ENCODE results near the gene NAB2. TPM values are rescaled to one million over a fixed set of nuclear protein-coding genes. Genes with fewer than 3 reads are reported as not detected.
A peak's percentile ranks its signal among the peaks of the same experiment; 100 is the strongest.

NAB2 gene
- total and polyA plus RNA-seq, 2 experiments from 2014 or later: 21.6 to 107 TPM

DNA sequence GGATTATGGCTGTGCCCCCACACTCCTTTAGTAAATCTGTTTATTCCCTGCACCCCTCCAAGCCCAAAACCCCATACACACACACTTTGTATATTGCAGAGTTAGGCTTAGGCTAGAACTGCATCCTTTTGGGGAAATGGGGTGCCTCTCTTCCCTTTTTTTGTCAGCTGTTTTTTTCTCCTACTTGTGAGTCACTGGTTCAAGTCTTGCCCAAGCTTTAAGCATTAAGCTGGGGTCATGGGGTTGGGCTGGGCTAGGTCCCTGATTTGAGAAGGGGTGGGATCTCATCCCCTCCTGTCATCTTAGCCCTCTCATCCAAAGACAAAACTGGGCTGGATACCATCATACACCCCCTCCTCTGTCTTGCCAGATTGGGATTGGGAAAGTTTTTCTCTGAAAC is 41.0 kb downstream of the NAB2 start:
- Histone ChIP-seq H3K27ac (peak overlapping the region; percentile 89), H3K9ac (peak overlapping the region; percentile 90), H3K27me3 (replicated peaks; ENCODE audit: insufficient read depth) (no peaks in the 10 kb centered on the region), H3K79me2 (ENCODE audit: insufficient read depth) (peaks cover 63% of the 10 kb centered on the region), H2AFZ (no peak overlapping the region), H3K36me3 (ENCODE audit: low read depth) (no peaks in the 10 kb centered on the region), H3K9me3 (ENCODE audit: low read depth) (no peaks in the 10 kb centered on the region), H3K4me2 (ENCODE audit: unreplicated experiment) (peak overlapping the region; percentile 90), H4K20me1 (ENCODE audit: insufficient read depth) (no peaks in the 10 kb centered on the region), H3F3A (ENCODE audit: insufficient read depth) (peaks cover 53% of the 10 kb centered on the region), H3K9me2 (ENCODE audit: insufficient read depth) (no peaks in the 10 kb centered on the region), H3K4me1 (ENCODE audit: insufficient read depth) (peaks cover 45% of the 10 kb centered on the region), H3K4me3 (peak overlapping the region; percentile 90)
- peak; percentile 86 for DNase-seq
- TF ChIP-seq EZH2 (IDR thresholded peaks at IDR 0.05; ENCODE audit: insufficient read depth, poor library complexity, severe bottlenecking) (no peak), EZH2phosphoT487 (IDR thresholded peaks at IDR 0.05; ENCODE audit: insufficient read depth, low read depth) (no peak)
- in situ Hi-C loops (cut with MboI): no loop called here

DNA sequence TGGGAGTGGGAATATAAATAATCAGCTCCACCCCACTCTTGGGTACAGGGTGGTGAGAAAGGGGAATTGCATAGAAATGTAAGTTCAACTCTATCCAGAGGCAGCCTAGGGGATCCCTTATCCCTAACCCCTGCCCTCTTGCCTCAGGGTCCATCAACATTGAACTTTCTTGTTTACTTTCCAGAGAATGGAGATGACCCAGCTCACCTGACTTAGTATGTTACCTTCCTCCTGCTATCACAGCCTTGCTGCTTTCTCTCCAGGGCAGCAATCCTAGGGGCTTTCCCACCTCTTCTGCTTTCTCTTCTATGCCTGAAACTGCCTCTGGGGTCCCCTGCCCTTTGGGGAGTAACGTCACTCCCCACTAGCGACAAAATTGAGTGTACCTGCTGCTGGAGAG is 42.0 kb downstream of the NAB2 start:
- no peak for DNase-seq
- Histone ChIP-seq H3K9me2 (ENCODE audit: insufficient read depth) (no peaks in the 10 kb centered on the region), H2AFZ (no peak overlapping the region), H3K9ac (peak overlapping the region; percentile 90), H3K4me3 (peak overlapping the region; percentile 90), H3K27me3 (replicated peaks; ENCODE audit: insufficient read depth) (no peaks in the 10 kb centered on the region), H3K4me2 (ENCODE audit: unreplicated experiment) (peak overlapping the region; percentile 90), H3K4me1 (ENCODE audit: insufficient read depth) (peaks cover 56% of the 10 kb centered on the region), H3K79me2 (ENCODE audit: insufficient read depth) (peaks cover 74% of the 10 kb centered on the region), H3K36me3 (ENCODE audit: low read depth) (no peaks in the 10 kb centered on the region), H4K20me1 (ENCODE audit: insufficient read depth) (no peaks in the 10 kb centered on the region), H3F3A (ENCODE audit: insufficient read depth) (peaks cover 63% of the 10 kb centered on the region), H3K27ac (peak overlapping the region; percentile 89), H3K9me3 (ENCODE audit: low read depth) (no peaks in the 10 kb centered on the region)
- 24 to 38% methylated on average over 2 of the region's 2 CpGs for WGBS, 2 experiments (ENCODE audit: low coverage in 1 of 2, low lambda C conversion rate in 2 of 2, missing lambda C conversion rate in 2 of 2)
- in situ Hi-C loops (cut with MboI): no loop called here
- TF ChIP-seq EZH2phosphoT487 (IDR thresholded peaks at IDR 0.05; ENCODE audit: insufficient read depth, low read depth) (no peak), EZH2 (IDR thresholded peaks at IDR 0.05; ENCODE audit: insufficient read depth, poor library complexity, severe bottlenecking) (no peak)

DNA sequence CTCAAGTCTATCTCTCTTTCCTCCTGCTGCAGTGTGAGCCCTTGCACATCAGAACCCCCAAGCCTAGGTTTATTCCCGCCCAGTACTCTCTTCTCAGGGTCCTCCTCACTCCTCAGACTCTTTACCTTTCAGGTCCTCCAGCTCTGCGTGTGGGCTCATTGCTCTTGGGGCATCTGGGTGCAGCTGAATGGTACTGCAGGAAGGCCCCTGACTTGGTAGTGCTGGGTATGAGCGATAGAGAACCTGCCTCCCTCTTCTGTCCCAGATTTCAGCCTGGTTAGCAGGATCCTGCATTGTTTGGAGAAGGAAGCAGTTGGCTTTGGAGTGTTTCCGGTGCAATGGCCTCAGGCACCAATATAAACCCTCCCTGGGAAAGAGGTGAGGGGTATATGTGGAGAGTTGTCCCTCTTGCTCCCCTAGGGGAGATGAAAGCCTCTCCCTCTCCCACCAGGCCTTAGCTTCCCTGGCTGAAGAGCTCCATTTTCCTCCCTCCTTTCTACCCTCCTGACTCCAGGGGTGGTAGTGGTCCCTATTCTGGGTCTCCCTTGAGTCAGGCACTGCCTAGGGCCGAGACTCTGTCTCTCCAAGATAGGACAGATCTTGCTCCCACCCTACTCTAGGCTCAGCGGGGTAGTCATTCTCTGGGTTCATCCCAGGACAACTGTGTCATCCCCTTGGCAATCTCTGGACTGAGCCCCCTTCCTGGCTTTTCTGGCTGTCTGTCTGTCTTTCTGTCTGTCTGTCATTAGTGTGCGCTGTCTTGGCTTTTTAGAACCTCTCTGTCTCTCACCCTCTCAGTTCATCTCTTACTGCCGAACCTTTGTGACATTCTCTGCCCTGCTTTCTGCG is 43.2 kb downstream of the NAB2 start:
- DNase-seq: peak; percentile 60
- peak overlapping the region; percentile 90 for H3K4me2 ChIP-seq (ENCODE audit: unreplicated experiment)
- no peaks in the 10 kb centered on the region for H3K9me2 ChIP-seq (ENCODE audit: insufficient read depth)
- no peaks in the 10 kb centered on the region for H4K20me1 ChIP-seq (ENCODE audit: insufficient read depth)
- WGBS, 2 experiments (ENCODE audit: low coverage in 1 of 2, low lambda C conversion rate in 2 of 2, missing lambda C conversion rate in 2 of 2): 2% methylated on average over 9 of the region's 9 CpGs
- H3K79me2 ChIP-seq (ENCODE audit: insufficient read depth): peaks cover 84% of the 10 kb centered on the region
- peak overlapping the region; percentile 90 for H3K9ac ChIP-seq
- H3F3A ChIP-seq (ENCODE audit: insufficient read depth): peaks cover 68% of the 10 kb centered on the region
- H3K9me3 ChIP-seq (ENCODE audit: low read depth): no peaks in the 10 kb centered on the region
- H3K27ac ChIP-seq: peak overlapping the region; percentile 89
- TF ChIP-seq EZH2 (IDR thresholded peaks at IDR 0.05; ENCODE audit: insufficient read depth, poor library complexity, severe bottlenecking): no peak
- no peak for TF ChIP-seq EZH2phosphoT487 (IDR thresholded peaks at IDR 0.05; ENCODE audit: insufficient read depth, low read depth)
- no peaks in the 10 kb centered on the region for H3K27me3 ChIP-seq (replicated peaks; ENCODE audit: insufficient read depth)
- H3K4me3 ChIP-seq: peak overlapping the region; percentile 90
- H3K36me3 ChIP-seq (ENCODE audit: low read depth): no peaks in the 10 kb centered on the region
- H3K4me1 ChIP-seq (ENCODE audit: insufficient read depth): peaks cover 56% of the 10 kb centered on the region
- in situ Hi-C loops (cut with MboI): no loop called here
- no peak overlapping the region for H2AFZ ChIP-seq

DNA sequence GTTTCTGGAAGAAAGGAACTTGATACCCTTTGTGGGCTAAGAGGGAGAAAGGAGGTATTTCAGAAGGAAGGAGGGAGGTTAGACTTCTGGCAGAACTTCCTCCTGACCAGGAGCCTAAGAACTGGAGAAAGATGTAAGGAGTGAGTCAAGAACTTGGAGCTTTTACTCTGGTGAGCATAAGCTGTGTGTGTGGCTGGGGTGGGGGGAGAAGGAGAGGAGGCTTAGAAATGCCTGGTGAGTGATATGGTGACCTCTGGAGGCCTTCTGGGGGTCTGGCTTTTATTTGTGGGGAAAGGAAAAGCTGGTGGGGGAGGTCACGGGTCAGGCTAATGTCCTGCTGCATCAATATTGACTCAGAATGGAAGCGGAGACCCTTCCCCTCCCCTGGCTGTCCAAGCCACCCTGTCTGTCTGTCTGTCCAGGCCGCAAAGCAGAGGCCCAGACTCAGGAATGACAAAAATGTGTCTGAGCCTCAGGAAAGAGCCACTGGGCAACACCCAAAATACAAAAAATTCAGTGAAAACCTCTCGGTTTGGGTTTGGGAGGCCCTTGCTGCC is 44.2 kb downstream of the NAB2 start:
- TF ChIP-seq EZH2 (IDR thresholded peaks at IDR 0.05; ENCODE audit: insufficient read depth, poor library complexity, severe bottlenecking) (no peak), EZH2phosphoT487 (IDR thresholded peaks at IDR 0.05; ENCODE audit: insufficient read depth, low read depth) (no peak)
- H3F3A ChIP-seq (ENCODE audit: insufficient read depth): peaks cover 74% of the 10 kb centered on the region
- no peak overlapping the region for H2AFZ ChIP-seq
- H3K27ac ChIP-seq: peak overlapping the region; percentile 89
- DNase-seq: peak; percentile 90
- peak overlapping the region; percentile 90 for H3K9ac ChIP-seq
- no peaks in the 10 kb centered on the region for H3K36me3 ChIP-seq (ENCODE audit: low read depth)
- H3K4me2 ChIP-seq (ENCODE audit: unreplicated experiment): peak overlapping the region; percentile 90
- H3K27me3 ChIP-seq (replicated peaks; ENCODE audit: insufficient read depth): no peaks in the 10 kb centered on the region
- no peaks in the 10 kb centered on the region for H3K9me2 ChIP-seq (ENCODE audit: insufficient read depth)
- H4K20me1 ChIP-seq (ENCODE audit: insufficient read depth): no peaks in the 10 kb centered on the region
- no peaks in the 10 kb centered on the region for H3K9me3 ChIP-seq (ENCODE audit: low read depth)
- 0% methylated on average over 3 to 4 of the region's 4 CpGs for WGBS, 2 experiments (ENCODE audit: low coverage in 1 of 2, low lambda C conversion rate in 2 of 2, missing lambda C conversion rate in 2 of 2)
- H3K4me1 ChIP-seq (ENCODE audit: insufficient read depth): peaks cover 62% of the 10 kb centered on the region
- H3K4me3 ChIP-seq: peak overlapping the region; percentile 90
- H3K79me2 ChIP-seq (ENCODE audit: insufficient read depth): peaks cover 94% of the 10 kb centered on the region
- in situ Hi-C loops (cut with MboI): no loop called here

All from GM23248 (cell line).